A673 (cell line): ENCODE results near the gene PPP1R37. TPM values are rescaled to one million over a fixed set of nuclear protein-coding genes. Genes with fewer than 3 reads are reported as not detected.

Experiments
- BruUV-seq: library from RNA; stranded (reverse); fragments of 400-500 nt; replicated peaks from 2 replicates; lab custom pipeline; 2021; lab: Mats Ljungman, UMichigan
- CTCF ChIA-PET: fragments of 300-600 bp; sonication (Branson Sonifier 250); formaldehyde crosslinking; loops from one replicate; lab custom pipeline; 2022; ENCODE audit warnings: antibody characterized with exemption; lab: Charles Lee
- POLR2A ChIA-PET: fragments of 300-600 bp; sonication (Branson Sonifier 250); formaldehyde crosslinking; loops from one replicate; lab custom pipeline; 2022; ENCODE audit warnings: antibody characterized with exemption; ENCODE audit not compliant: low non-redundant PET; lab: Charles Lee
- DNase-seq: peaks from one replicate; pipeline ENCODE4 v3.0.0-alpha.2; 2015; ENCODE audit warnings: low spot score
- H3K27ac ChIP-seq: fragments of 200-600 bp; sonication (generic); 2 replicates; pipeline ENCODE4 v1.5.1; 2016; ENCODE audit warnings: mixed run types, low read depth, mild to moderate bottlenecking, mixed read lengths, antibody characterized with exemption, low read length; ENCODE audit not compliant: poor library complexity, severe bottlenecking
- H3K27me3 ChIP-seq: fragments of 200-600 bp; sonication (generic); replicated peaks from 2 replicates; pipeline ENCODE4 v1.6.1; 2017; ENCODE audit warnings: mixed run types, low read depth, mild to moderate bottlenecking, mixed read lengths, antibody characterized with exemption, low read length; ENCODE audit not compliant: insufficient read depth, poor library complexity
- H3K36me3 ChIP-seq: fragments of 200-600 bp; sonication (generic); 2 replicates; pipeline ENCODE4 v1.6.1; 2016; ENCODE audit warnings: mixed run types, mild to moderate bottlenecking, mixed read lengths, antibody characterized with exemption, low read length; ENCODE audit not compliant: insufficient read depth, poor library complexity, severe bottlenecking
- H3K4me1 ChIP-seq: fragments of 200-600 bp; sonication (generic); 2 replicates; pipeline ENCODE4 v1.6.1; 2017; ENCODE audit warnings: mixed run types, mild to moderate bottlenecking, mixed read lengths, antibody characterized with exemption, low read length; ENCODE audit not compliant: insufficient read depth, poor library complexity, severe bottlenecking
- H3K4me3 ChIP-seq: fragments of 200-600 bp; sonication (generic); 2 replicates; pipeline ENCODE4 v1.5.1; 2016; ENCODE audit warnings: low read depth, mixed run types, mild to moderate bottlenecking, mixed read lengths, low read length; ENCODE audit not compliant: poor library complexity, severe bottlenecking
- H3K9me3 ChIP-seq: fragments of 200-600 bp; sonication (generic); 2 replicates; pipeline ENCODE4 v1.6.1; 2016; ENCODE audit warnings: mixed run types, low read depth, mild to moderate bottlenecking, mixed read lengths, antibody characterized with exemption, low read length; ENCODE audit not compliant: poor library complexity, severe bottlenecking
- CTCF ChIP-seq: fragments of 300-800, 200-600 bp; sonication (generic); conservative IDR thresholded peaks from 2 replicates; pipeline ENCODE4 v1.5.1; 2017; ENCODE audit warnings: low read depth, mild to moderate bottlenecking, antibody characterized with exemption, low read length, moderate library complexity, mixed read lengths
- EZH2 ChIP-seq: fragments of 200-600 bp; sonication (generic); IDR thresholded peaks from 2 replicates; pipeline ENCODE4 v1.6.1; 2017; ENCODE audit warnings: borderline replicate concordance, low read depth, mild to moderate bottlenecking, mixed read lengths, antibody characterized with exemption, low read length; ENCODE audit not compliant: poor library complexity, severe bottlenecking
- intact Hi-C: fragments of 100-400 bp; cut with micrococcal nuclease; formaldehyde crosslinking; loops from one replicate; pipeline ENCODE4 v1.10.0; 2022; ENCODE audit not compliant: unreplicated experiment
- total RNA-seq: library from RNA; stranded (reverse); gene quantifications from 2 replicates; pipeline ENCODE4 v1.2.3, GENCODE V29; 2021

The PPP1R37 gene
- total RNA-seq, 1 experiment from 2014 or later: 34.0 TPM

GRCh38 chr19:45071545-45071938, 21.4 kb upstream of the PPP1R37 start:
- H3K27me3 ChIP-seq: no peaks in the 10 kb centered on the region
- peaks cover 6% of the 10 kb centered on the region for H3K4me1 ChIP-seq
- no TSS peak for BruUV-seq
- H3K27ac ChIP-seq: no peak overlapping the region
- ChIA-PET CTCF (interaction anchor here (1.1 to 1.2 kb wide), 2 partner anchors 12 to 33 kb away, joined by 3 to 8 read pairs; partner anchors contain the start of gene CLASRP), POLR2A (no interaction called here)
- DNase-seq: no peak
- peaks cover 35% of the 10 kb centered on the region for H3K36me3 ChIP-seq
- H3K4me3 ChIP-seq: no peak overlapping the region
- no peaks in the 10 kb centered on the region for H3K9me3 ChIP-seq
- no peak for TF ChIP-seq EZH2
- no peak for TF ChIP-seq CTCF
- intact Hi-C loops: no loop called here

- no peaks in the 10 kb centered on the region for H3K9me3 ChIP-seq
- no peaks in the 10 kb centered on the region for H3K27me3 ChIP-seq
- H3K27ac ChIP-seq: no peak overlapping the region
- no peak for DNase-seq
- CTCF ChIA-PET: interaction anchor here (1.1 to 1.2 kb wide), 2 partner anchors 13 to 34 kb away, joined by 3 to 8 read pairs; partner anchors contain the start of gene CLASRP
- peaks cover 6% of the 10 kb centered on the region for H3K4me1 ChIP-seq
- H3K36me3 ChIP-seq: peaks cover 30% of the 10 kb centered on the region
- POLR2A ChIA-PET: interaction anchor here (0.9 kb wide), 1 partner anchor 32 kb away, joined by 5 read pairs; no protein-coding TSS in a partner anchor
- intact Hi-C loops: no loop called here
- TF ChIP-seq EZH2: no peak
- no peak for TF ChIP-seq CTCF
- H3K4me3 ChIP-seq: no peak overlapping the region
- BruUV-seq: no TSS peak
These were observed 20.8 kb upstream of the PPP1R37 start for GRCh38 chr19:45071969-45072790.

- no peaks in the 10 kb centered on the region for H3K27me3 ChIP-seq
- POLR2A ChIA-PET: no interaction called here
- H3K4me1 ChIP-seq: peaks cover 11% of the 10 kb centered on the region
- no peak for DNase-seq
- CTCF ChIA-PET: no interaction called here
- peaks cover 9% of the 10 kb centered on the region for H3K36me3 ChIP-seq
- TSS peak; percentile 52 for BruUV-seq
- no peak overlapping the region for H3K4me3 ChIP-seq
- no peak overlapping the region for H3K27ac ChIP-seq
- H3K9me3 ChIP-seq: no peaks in the 10 kb centered on the region
- intact Hi-C loops: no loop called here
- no peak for TF ChIP-seq EZH2
- TF ChIP-seq CTCF: no peak
These were observed 18.2 kb upstream of the PPP1R37 start for GRCh38 chr19:45074744-45075300.
